ENCODE data around the gene MUC15.

DNA sequence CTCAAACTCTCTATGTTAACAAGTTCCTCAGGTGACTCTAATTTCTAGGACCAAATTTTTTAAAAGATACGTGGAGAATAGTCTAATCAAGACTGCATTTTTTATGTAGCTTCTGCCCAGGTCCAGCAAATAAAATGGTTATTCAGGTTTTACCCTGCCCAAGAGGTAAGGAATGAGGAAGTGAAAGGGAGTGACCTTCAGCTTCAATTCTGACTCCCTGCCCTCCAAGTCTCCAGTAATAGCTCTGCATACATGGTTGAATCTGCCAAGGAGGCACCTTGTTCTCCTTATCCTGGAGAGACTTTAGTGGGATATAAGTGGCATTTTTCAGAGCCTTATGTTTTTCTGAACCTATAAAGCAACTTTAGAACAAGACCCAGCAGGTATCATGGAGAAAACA, 15.5 kb downstream of the MUC15 start:
- TF ChIP-seq, protein P1, sequence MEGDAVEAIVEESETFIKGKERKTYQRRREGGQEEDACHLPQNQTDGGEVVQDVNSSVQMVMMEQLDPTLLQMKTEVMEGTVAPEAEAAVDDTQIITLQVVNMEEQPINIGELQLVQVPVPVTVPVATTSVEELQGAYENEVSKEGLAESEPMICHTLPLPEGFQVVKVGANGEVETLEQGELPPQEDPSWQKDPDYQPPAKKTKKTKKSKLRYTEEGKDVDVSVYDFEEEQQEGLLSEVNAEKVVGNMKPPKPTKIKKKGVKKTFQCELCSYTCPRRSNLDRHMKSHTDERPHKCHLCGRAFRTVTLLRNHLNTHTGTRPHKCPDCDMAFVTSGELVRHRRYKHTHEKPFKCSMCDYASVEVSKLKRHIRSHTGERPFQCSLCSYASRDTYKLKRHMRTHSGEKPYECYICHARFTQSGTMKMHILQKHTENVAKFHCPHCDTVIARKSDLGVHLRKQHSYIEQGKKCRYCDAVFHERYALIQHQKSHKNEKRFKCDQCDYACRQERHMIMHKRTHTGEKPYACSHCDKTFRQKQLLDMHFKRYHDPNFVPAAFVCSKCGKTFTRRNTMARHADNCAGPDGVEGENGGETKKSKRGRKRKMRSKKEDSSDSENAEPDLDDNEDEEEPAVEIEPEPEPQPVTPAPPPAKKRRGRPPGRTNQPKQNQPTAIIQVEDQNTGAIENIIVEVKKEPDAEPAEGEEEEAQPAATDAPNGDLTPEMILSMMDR (IDR thresholded peaks at IDR 0.05; ENCODE audit: low read length) = no peak
- TF ChIP-seq EZH2phosphoT487 (IDR thresholded peaks at IDR 0.05; ENCODE audit: low read length) = no peak

Data from MM.1S (cell line).